Neural crest cell (in vitro differentiated cells): ENCODE data around the gene COL21A1. TPM values are rescaled to one million over a fixed set of nuclear protein-coding genes. Genes with fewer than 3 reads are reported as not detected.
A peak's percentile ranks its signal among the peaks of the same experiment; 100 is the strongest.

Experiments
- DNase-seq: peaks from one replicate; pipeline ENCODE4 v3.0.0; 2021; ENCODE audit warnings: low read depth, mixed read lengths, low spot score
- H3K27ac Mint-ChIP-seq: one replicate; pipeline ENCODE4 v1.8.0; 2021; ENCODE audit warnings: mild to moderate bottlenecking, mixed read lengths; ENCODE audit not compliant: unreplicated experiment
- H3K27me3 Mint-ChIP-seq: 2 replicates; pipeline ENCODE4 v1.8.0; 2021; ENCODE audit warnings: low read depth, mild to moderate bottlenecking, mixed read lengths
- H3K36me3 Mint-ChIP-seq: 2 replicates; pipeline ENCODE4 v1.8.0; 2021; ENCODE audit warnings: low read depth, mild to moderate bottlenecking, mixed read lengths
- H3K4me1 Mint-ChIP-seq: 2 replicates; pipeline ENCODE4 v1.8.0; 2021; ENCODE audit warnings: mixed read lengths
- H3K4me3 Mint-ChIP-seq: one replicate; pipeline ENCODE4 v1.8.0; 2021; ENCODE audit warnings: mild to moderate bottlenecking, mixed read lengths
- H3K9me3 Mint-ChIP-seq: 2 replicates; pipeline ENCODE4 v1.8.0; 2021; ENCODE audit warnings: mixed read lengths
- total RNA-seq: library from RNA; stranded (reverse); gene quantifications from 2 replicates; pipeline ENCODE4 v1.2.1, GENCODE V29; 2021
- TF ChIP-seq, protein P1 (sequence below): fragments of 200-600 bp; sonication (generic); conservative IDR thresholded peaks from 2 replicates; pipeline ENCODE4 v1.5.0; 2021; ENCODE audit warnings: antibody characterized with exemption, mild to moderate bottlenecking

The COL21A1 gene
- total RNA-seq, 1 donor from 2014 or later: not detected

DNA sequence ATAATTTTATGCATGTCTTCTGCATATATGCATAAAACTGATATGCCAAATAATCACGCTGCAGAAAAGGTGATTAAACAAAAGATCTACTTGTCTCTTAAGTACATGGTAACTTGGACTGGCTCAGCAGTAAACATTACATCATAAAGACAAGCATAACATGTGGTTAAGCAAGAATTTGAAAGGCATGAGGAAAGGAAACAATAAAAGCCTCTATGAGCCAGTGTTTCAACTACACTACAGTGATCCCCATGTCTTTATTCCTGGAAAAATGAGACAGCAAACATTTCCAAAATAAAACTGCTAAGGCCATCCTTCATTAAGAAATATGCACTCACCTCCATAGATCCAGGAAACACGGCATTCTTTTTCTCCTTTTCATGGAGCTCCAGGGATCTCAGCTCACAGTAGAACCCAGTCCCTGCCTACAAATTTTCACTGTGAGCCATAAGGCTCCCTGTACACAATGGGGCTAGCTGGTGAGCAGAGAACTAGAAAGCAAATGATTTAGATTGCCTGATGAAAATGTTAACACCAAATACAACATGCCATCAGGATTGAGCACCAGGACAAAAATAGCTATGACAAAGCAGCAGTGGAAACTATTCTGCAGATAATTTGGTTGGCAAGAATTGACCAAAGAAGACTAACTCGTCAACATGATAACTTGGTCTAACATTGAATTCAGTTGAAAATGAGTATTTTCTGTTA is 156.1 kb downstream of the COL21A1 start:
- Mint-ChIP-seq H3K4me3 (no peak overlapping the region), H3K27me3 (no peaks in the 10 kb centered on the region), H3K36me3 (peaks cover 4% of the 10 kb centered on the region), H3K27ac (no peak overlapping the region), H3K9me3 (peaks cover 4% of the 10 kb centered on the region), H3K4me1 (peaks cover 6% of the 10 kb centered on the region)
- no peak for DNase-seq
- TF ChIP-seq, protein P1, sequence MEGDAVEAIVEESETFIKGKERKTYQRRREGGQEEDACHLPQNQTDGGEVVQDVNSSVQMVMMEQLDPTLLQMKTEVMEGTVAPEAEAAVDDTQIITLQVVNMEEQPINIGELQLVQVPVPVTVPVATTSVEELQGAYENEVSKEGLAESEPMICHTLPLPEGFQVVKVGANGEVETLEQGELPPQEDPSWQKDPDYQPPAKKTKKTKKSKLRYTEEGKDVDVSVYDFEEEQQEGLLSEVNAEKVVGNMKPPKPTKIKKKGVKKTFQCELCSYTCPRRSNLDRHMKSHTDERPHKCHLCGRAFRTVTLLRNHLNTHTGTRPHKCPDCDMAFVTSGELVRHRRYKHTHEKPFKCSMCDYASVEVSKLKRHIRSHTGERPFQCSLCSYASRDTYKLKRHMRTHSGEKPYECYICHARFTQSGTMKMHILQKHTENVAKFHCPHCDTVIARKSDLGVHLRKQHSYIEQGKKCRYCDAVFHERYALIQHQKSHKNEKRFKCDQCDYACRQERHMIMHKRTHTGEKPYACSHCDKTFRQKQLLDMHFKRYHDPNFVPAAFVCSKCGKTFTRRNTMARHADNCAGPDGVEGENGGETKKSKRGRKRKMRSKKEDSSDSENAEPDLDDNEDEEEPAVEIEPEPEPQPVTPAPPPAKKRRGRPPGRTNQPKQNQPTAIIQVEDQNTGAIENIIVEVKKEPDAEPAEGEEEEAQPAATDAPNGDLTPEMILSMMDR: no peak

- TF ChIP-seq, protein P1: no peak
- H3K4me1 Mint-ChIP-seq: peaks cover 6% of the 10 kb centered on the region
- no peak for DNase-seq
- peaks cover 4% of the 10 kb centered on the region for H3K36me3 Mint-ChIP-seq
- H3K27me3 Mint-ChIP-seq: no peaks in the 10 kb centered on the region
- H3K9me3 Mint-ChIP-seq: peaks cover 4% of the 10 kb centered on the region
- H3K4me3 Mint-ChIP-seq: no peak overlapping the region
- H3K27ac Mint-ChIP-seq: no peak overlapping the region
Measured at GRCh38 chr6:56088641-56089040, 158.7 kb downstream of the COL21A1 start.

DNA sequence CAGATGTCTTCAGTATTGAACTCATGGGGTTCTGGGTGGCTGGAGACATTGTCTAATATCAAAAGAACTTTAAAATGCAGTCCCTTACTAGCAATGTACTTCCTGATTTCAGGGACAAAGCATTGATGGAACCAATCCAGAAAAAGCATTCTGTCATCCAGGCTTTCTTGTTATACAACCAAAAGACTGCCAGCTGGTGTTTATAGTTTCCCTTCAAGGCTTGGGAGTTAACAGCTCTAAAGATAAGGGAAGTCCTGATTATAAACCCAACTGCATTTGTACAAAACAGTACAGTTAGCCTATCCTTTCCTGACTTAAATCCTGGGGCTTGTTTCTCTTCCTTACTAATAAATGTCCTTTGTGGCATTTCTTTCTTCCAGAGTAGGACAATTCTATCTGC is 160.0 kb downstream of the COL21A1 start:
- Mint-ChIP-seq H3K27ac (no peak overlapping the region), H3K4me3 (no peak overlapping the region), H3K9me3 (no peaks in the 10 kb centered on the region), H3K36me3 (no peaks in the 10 kb centered on the region), H3K4me1 (peaks cover 6% of the 10 kb centered on the region), H3K27me3 (no peaks in the 10 kb centered on the region)
- TF ChIP-seq, protein P1: no peak
- no peak for DNase-seq

GRCh38 chr6:56079751-56080540 is 167.4 kb downstream of the COL21A1 start:
- H3K4me1 Mint-ChIP-seq: peaks cover 5% of the 10 kb centered on the region
- H3K4me3 Mint-ChIP-seq: no peak overlapping the region
- H3K36me3 Mint-ChIP-seq: peaks cover 4% of the 10 kb centered on the region
- DNase-seq: no peak
- TF ChIP-seq, protein P1: no peak
- no peaks in the 10 kb centered on the region for H3K27me3 Mint-ChIP-seq
- H3K27ac Mint-ChIP-seq: no peak overlapping the region
- peaks cover 7% of the 10 kb centered on the region for H3K9me3 Mint-ChIP-seq

DNA sequence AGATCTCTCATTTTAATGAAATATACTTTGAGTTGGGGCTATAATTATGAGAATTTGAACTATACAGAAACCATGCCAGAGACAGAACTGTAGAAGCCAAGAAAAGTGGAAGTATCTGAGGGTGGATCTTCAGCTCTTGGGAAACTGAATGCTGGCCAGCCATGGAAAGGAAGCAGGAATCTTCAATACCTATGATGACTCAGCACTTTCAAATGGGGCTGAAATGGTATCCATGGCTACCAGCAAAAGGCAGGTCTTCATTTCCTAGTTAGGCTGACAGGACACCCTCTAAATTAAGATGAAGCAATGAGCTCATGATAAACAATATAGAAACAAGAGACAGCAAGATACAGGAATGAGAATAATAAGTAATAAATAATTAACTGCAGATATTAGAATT is 171.3 kb downstream of the COL21A1 start:
- peaks cover 4% of the 10 kb centered on the region for H3K36me3 Mint-ChIP-seq
- H3K27ac Mint-ChIP-seq: peak overlapping the region; percentile 62
- H3K27me3 Mint-ChIP-seq: no peaks in the 10 kb centered on the region
- TF ChIP-seq, protein P1: no peak
- H3K9me3 Mint-ChIP-seq: peaks cover 7% of the 10 kb centered on the region
- H3K4me1 Mint-ChIP-seq: peaks cover 5% of the 10 kb centered on the region
- no peak overlapping the region for H3K4me3 Mint-ChIP-seq
- no peak for DNase-seq
